Brain microvascular endothelial cell (primary cell): ENCODE results near the gene GPR152.

Source experiments
- DNase-seq: peaks from one replicate; pipeline ENCODE4 v3.0.0-alpha.2; 2020
- H3K27ac ChIP-seq: fragments of 250-450 bp; sonication (Bioruptor Pico); 2 replicates; pipeline ENCODE4 v1.5.1; 2020; ENCODE audit warnings: mild to moderate bottlenecking, moderate library complexity
- H3K27me3 ChIP-seq: fragments of 250-450 bp; sonication (Bioruptor Pico); replicated peaks from 2 replicates; pipeline ENCODE4 v1.5.1; 2020; ENCODE audit warnings: mild to moderate bottlenecking
- H3K36me3 ChIP-seq: fragments of 250-450 bp; sonication (Bioruptor Pico); replicated peaks from 2 replicates; pipeline ENCODE4 v1.5.1; 2020; ENCODE audit warnings: mild to moderate bottlenecking
- H3K4me3 ChIP-seq: 2 replicates; pipeline ENCODE4 v1.5.1; 2011; ENCODE audit warnings: low read depth, mild to moderate bottlenecking, control low read depth, low read length, moderate library complexity
- in situ Hi-C: cut with HindIII; loops from 2 replicates; pipeline ENCODE4 v1.10.0; 2017; ENCODE audit warnings: low sequenced_read_pairs, low pct_ligation_motif_present
- TF ChIP-seq, protein P1 (sequence below): IDR thresholded peaks from 2 replicates; pipeline ENCODE4 v1.5.1; 2011; ENCODE audit warnings: low read depth, mild to moderate bottlenecking, moderate library complexity, low read length, control low read depth, inconsistent platforms; ENCODE audit errors: missing control alignments

Gene GPR152

DNA sequence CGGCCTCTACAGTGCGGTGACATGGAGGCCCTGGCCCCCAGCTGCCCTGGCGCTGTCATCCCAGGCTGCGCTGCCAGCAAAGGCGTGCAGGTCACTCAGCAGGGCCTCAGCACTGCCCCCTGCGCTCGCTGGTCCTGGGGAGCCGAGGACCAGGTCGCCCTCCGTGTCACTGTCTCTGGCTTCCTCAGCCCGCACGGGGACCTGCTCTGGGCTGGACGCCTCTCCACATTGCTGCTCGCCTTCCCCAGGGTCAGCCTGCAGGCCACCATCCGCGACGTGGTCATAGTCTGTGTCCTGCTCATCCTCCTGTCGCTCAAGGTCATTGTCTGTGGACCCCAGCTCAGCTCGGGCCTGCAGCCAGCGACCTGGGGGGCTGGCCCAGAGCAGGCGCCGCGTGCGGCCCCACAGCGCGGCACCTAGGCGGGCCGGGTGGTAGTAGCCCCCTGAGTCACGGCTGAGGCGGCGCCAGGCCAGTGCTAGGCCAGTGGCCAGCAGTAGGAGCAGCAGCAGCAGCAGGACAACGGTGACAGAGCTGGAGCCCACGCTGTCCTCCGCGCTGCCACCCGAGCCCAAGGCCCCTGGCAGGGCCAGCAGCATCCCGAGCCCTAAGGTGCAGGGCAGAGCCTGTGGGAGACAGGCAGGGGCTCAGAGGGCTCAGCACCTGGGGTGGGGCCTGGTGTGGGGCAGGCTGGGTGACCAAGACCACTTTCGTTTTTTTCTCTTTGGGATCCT, 16.6 kb downstream of the GPR152 start:
- Histone ChIP-seq H3K4me3 (no peak overlapping the region), H3K27me3 (no peaks in the 10 kb centered on the region), H3K27ac (no peak overlapping the region), H3K36me3 (peaks cover 62% of the 10 kb centered on the region)
- TF ChIP-seq, protein P1, sequence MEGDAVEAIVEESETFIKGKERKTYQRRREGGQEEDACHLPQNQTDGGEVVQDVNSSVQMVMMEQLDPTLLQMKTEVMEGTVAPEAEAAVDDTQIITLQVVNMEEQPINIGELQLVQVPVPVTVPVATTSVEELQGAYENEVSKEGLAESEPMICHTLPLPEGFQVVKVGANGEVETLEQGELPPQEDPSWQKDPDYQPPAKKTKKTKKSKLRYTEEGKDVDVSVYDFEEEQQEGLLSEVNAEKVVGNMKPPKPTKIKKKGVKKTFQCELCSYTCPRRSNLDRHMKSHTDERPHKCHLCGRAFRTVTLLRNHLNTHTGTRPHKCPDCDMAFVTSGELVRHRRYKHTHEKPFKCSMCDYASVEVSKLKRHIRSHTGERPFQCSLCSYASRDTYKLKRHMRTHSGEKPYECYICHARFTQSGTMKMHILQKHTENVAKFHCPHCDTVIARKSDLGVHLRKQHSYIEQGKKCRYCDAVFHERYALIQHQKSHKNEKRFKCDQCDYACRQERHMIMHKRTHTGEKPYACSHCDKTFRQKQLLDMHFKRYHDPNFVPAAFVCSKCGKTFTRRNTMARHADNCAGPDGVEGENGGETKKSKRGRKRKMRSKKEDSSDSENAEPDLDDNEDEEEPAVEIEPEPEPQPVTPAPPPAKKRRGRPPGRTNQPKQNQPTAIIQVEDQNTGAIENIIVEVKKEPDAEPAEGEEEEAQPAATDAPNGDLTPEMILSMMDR = no peak
- in situ Hi-C loops = no loop called here
- no peak for DNase-seq

DNA sequence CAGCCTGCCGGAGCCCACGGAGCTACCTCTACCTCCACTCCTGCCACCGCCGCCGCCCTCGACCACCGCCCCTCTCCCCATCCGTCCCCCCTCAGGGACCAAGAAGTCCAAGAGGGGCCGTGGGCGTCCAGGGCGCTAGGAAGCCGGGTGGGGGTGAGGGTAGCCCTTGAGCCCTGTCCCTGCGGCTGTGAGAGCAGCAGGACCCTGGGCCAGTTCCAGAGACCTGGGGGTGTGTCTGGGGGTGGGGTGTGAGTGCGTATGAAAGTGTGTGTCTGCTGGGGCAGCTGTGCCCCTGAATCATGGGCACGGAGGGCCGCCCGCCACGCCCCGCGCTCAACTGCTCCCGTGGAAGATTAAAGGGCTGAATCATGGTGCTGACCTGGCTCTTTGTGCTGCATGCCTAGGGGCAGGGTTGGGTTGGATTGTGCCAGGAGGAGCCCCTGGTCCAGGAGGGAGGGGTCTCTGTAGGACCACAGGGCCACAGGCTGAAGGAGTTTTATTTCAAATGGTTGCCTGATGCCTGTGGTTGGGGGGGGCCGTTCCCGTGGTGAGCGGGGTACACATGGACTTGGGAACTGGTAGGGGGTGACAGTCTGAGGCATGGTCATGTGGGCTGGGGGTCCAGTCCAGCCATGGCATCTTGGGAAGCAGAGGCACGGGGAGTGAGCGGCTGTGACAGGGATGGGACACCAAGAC, 17.4 kb downstream of the GPR152 start:
- Histone ChIP-seq H3K4me3 (no peak overlapping the region), H3K36me3 (peaks cover 59% of the 10 kb centered on the region), H3K27ac (no peak overlapping the region), H3K27me3 (no peaks in the 10 kb centered on the region)
- TF ChIP-seq, protein P1 = no peak
- no peak for DNase-seq
- in situ Hi-C loops = no loop called here

DNA sequence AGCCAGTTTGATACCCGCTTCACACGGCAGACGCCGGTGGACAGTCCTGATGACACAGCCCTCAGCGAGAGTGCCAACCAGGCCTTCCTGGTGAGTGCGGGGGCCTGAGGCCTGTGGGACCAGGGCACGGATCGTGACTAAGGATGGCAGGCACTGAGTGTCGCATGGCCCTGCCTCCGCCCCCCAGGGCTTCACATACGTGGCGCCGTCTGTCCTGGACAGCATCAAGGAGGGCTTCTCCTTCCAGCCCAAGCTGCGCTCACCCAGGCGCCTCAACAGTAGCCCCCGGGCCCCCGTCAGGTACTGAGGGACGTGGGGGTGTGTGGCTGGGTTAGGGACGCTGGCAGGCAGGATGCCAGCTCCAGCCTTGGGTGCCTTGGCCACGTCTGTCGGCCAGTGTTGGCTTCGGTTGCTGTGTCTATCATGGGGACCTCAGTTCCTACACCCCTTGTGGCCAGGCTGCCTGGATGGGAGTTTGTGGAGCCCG, 18.1 kb downstream of the GPR152 start:
- Histone ChIP-seq H3K4me3 (no peak overlapping the region), H3K27ac (no peak overlapping the region), H3K27me3 (no peaks in the 10 kb centered on the region), H3K36me3 (peaks cover 52% of the 10 kb centered on the region)
- DNase-seq = no peak
- in situ Hi-C loops = no loop called here
- TF ChIP-seq, protein P1 = no peak

DNA sequence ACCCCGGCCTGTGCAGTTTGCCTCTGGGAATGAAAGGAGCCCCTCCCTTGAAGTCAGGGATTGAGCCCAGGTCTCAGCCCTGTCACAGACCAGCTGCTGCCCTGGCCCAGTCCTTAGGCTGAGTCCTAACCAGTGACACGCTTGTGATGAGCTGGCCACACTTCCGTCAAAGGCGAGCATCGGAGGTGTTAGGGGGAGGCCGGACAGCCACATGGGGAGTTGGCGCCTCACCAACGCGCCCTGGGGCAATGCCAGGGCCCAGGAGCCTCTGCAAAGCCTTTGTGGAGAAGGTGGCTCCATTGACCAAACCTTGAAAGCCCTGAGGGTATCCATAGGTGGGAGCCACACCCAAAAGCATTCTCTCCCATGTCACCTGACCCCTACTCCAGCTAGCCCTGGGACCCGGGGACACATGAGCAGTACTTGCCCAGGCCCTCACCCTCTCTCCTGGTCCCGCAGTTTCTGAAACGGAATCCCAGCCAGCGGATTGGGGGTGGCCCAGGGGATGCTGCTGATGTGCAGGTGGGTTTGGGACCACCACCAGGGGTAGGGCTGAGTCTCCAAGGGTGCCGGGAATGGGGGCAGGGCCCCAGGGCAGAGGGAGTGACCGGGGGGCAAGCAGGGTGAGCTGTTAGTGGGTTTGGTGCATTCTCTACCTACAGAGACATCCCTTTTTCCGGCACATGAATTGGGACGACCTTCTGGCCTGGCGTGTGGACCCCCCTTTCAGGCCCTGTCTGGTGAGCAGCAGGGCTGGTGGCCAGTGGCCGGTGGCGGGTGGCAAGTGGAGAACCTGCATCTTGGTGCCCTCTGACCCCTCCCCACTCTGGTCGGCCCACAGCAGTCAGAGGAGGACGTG, 18.8 kb downstream of the GPR152 start:
- no peak for DNase-seq
- Histone ChIP-seq H3K27ac (no peak overlapping the region), H3K4me3 (no peak overlapping the region), H3K27me3 (no peaks in the 10 kb centered on the region), H3K36me3 (peaks cover 47% of the 10 kb centered on the region)
- in situ Hi-C loops = no loop called here
- TF ChIP-seq, protein P1 = no peak

DNA sequence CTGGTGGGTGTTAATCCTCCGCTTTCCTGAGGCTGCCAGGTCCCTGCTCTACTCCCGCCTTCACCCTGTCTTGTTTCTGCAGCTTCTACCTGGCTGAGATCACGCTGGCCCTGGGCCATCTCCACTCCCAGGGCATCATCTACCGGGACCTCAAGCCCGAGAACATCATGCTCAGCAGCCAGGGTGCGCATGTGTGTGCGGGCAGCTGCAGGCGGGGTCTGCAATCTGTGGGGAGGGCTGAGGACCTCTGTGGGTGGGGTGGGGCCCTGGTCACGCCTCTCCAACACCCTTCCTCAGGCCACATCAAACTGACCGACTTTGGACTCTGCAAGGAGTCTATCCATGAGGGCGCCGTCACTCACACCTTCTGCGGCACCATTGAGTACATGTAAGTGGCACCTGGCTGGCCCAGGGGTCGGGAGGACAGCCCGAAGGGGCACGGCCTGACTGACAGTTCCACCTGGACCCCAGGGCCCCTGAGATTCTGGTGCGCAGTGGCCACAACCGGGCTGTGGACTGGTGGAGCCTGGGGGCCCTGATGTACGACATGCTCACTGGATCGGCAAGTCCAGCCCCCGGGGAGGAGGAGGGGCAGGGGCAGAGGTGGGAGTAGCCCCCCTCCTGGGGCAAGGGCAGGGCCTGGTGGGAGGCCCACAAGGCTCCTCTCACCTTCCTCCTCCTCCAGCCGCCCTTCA, 19.7 kb downstream of the GPR152 start:
- TF ChIP-seq, protein P1 = no peak
- Histone ChIP-seq H3K27me3 (no peaks in the 10 kb centered on the region), H3K27ac (no peak overlapping the region), H3K4me3 (no peak overlapping the region), H3K36me3 (peaks cover 39% of the 10 kb centered on the region)
- in situ Hi-C loops = no loop called here
- DNase-seq = no peak
